H1 (cell line): Measurements from ENCODE around the gene MAP4K4.

ENCODE experiments used
- CEBPB ChIP-seq: IDR thresholded peaks from 2 replicates; pipeline ENCODE4 v1.6.1; 2012; ENCODE audit warnings: low read depth, low read length
- CTCF ChIP-seq, 3 experiments: IDR thresholded peaks; 1 replicate in 2 of 3; 2 replicates in 1 of 3; pipeline versions ENCODE4 v1.5.1 to v1.6.1; 2011; ENCODE audit warnings: low read length in 3 of 3, mild to moderate bottlenecking in 3 of 3, inconsistent platforms in 2 of 3, low read depth in 1 of 3, moderate library complexity in 1 of 3; ENCODE audit not compliant: insufficient read depth in 1 of 3; ENCODE audit errors: control extremely low read depth in 1 of 3
- EP300 ChIP-seq, 2 experiments: IDR thresholded peaks; 1 replicate in 1 of 2; 2 replicates in 1 of 2; pipeline ENCODE4 v1.6.1; 2011 to 2012; ENCODE audit warnings: low read depth in 2 of 2, low read length in 2 of 2, mild to moderate bottlenecking in 2 of 2, borderline replicate concordance in 1 of 2, inconsistent platforms in 1 of 2, moderate library complexity in 1 of 2
- EZH2 ChIP-seq: fragments of 200-600 bp; sonication (generic); IDR thresholded peaks from 2 replicates; pipeline ENCODE4 v1.7.1; 2012; ENCODE audit warnings: low read depth, mild to moderate bottlenecking, moderate library complexity, low read length, inconsistent platforms; ENCODE audit not compliant: severe bottlenecking
- HDAC2 ChIP-seq, 2 experiments: fragments of 300-600 bp in 1 of 2; sonication (generic) in 1 of 2; IDR thresholded peaks; 2 replicates each; pipeline ENCODE4 v1.6.1; 2011 to 2012; ENCODE audit warnings: low read depth in 2 of 2, low read length in 2 of 2, mild to moderate bottlenecking in 2 of 2, moderate library complexity in 2 of 2, borderline replicate concordance in 1 of 2, inconsistent platforms in 1 of 2
- JUND ChIP-seq: IDR thresholded peaks from 2 replicates; pipeline ENCODE4 v1.6.1; 2011; ENCODE audit warnings: mild to moderate bottlenecking, improper control_type of control experiment, low read length
- MAFK ChIP-seq: IDR thresholded peaks from 2 replicates; pipeline ENCODE4 v1.6.1; 2012; ENCODE audit warnings: low read depth, mild to moderate bottlenecking, improper control_type of control experiment, low read length
- MAX ChIP-seq: IDR thresholded peaks from 2 replicates; pipeline ENCODE4 v1.6.1; 2012; ENCODE audit warnings: inconsistent platforms
- POLR2A ChIP-seq, 2 experiments: IDR thresholded peaks; 1 replicate in 1 of 2; 2 replicates in 1 of 2; pipeline ENCODE4 v1.6.1; 2011; ENCODE audit warnings: low read depth in 2 of 2, low read length in 2 of 2, mild to moderate bottlenecking in 2 of 2; ENCODE audit errors: control extremely low read depth in 1 of 2
- TEAD4 ChIP-seq: IDR thresholded peaks from 2 replicates; pipeline ENCODE4 v1.6.1; 2012; ENCODE audit warnings: low read depth, low read length, inconsistent platforms, mixed read lengths
- USF2 ChIP-seq: IDR thresholded peaks from 2 replicates; pipeline ENCODE4 v1.6.1; 2011; ENCODE audit warnings: low read length, improper control_type of control experiment

- TF ChIP-seq USF2 = no peak
- TF ChIP-seq POLR2A (IDR thresholded peaks at IDR 0.05; ENCODE audit: control extremely low read depth in 1 of 2, low read depth in 2 of 2, low read length in 2 of 2) = no peak
- TF ChIP-seq CEBPB = no peak
- TF ChIP-seq HDAC2 (IDR thresholded peaks at IDR 0.05; ENCODE audit: borderline replicate concordance in 1 of 2, low read depth in 2 of 2, low read length in 2 of 2) = no peak
- no peak for TF ChIP-seq MAX
- TF ChIP-seq TEAD4 = no peak
- TF ChIP-seq CTCF (IDR thresholded peaks at IDR 0.05; ENCODE audit: control extremely low read depth in 1 of 3, insufficient read depth in 1 of 3, low read depth in 1 of 3, low read length in 3 of 3) = no peak
- no peak for TF ChIP-seq MAFK
- no peak for TF ChIP-seq EP300 (IDR thresholded peaks at IDR 0.05; ENCODE audit: borderline replicate concordance in 1 of 2, low read depth in 2 of 2, low read length in 2 of 2)
- no peak for TF ChIP-seq EZH2
- no peak for TF ChIP-seq JUND
These were observed 212.3 kb downstream of the MAP4K4 start for GRCh38 chr2:101909760-101910159.
